GM18909 (cell line): Measurements from ENCODE around the gene COPZ1.

ENCODE experiments used
- ATAC-seq: cut with Tn5 transposase; IDR thresholded peaks from one replicate; pipeline ENCODE4 v1.9.1; 2021; ENCODE audit warnings: mild to moderate bottlenecking; ENCODE audit not compliant: unreplicated experiment, poor library complexity

Gene COPZ1

DNA sequence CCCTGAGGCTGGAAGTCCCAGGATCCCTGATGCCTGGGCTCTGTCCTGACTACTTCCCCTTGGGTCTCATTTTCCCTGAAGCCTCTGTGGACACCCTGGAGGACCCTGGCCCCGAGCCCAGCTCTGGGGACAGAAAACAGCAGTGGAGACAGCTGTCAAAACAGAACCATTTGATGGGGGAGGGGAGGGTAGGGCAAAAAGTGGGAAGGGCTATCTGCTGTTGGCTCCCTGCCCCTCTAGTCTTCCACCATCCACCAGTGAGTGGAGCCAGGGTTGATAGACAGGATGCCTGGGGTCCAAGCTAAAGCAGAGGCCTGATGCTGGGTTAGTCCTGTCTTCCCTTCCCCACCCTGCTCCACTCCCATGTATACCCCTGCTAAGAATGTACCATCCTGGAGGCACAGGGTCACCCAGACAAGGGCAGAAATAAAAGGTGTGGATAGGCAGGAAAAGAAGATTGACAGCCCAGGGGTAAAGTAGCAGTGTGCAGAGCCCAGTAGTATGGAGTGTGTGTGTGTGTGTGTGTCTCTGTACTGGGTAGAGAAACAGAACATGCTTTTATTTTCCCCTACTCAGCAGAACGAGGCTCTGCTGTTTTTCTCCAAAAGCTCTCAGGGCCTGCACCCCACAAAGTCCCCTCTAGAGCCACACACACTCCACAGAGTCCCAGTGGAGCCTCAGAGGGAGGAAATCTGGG, 49.8 kb downstream of the COPZ1 start:
- ATAC-seq, result no peak

- ATAC-seq, result no peak
These were observed 50.3 kb downstream of the COPZ1 start for GRCh38 chr12:54375259-54375579.

DNA sequence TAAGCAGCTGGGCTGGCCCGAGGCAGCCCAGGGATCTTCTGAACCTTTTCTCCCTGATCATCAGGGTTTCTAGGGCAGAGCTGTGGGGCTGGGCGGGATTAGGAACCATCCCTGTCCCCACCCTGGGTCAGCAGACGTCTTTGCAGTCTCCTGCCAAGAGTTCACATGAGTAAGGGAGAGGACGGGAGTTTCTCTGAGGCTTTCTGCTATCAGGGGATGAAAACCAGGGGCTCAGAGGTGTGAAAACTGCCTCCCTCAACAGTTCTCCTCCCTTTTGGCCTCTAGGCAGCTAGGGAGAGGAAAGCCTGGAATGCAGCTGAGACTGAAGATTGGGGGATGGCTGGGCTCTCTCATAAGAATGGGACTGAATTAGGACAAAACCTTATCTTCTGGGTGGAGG, 51.7 kb downstream of the COPZ1 start:
- no peak for ATAC-seq

- no peak for ATAC-seq
These were observed 52.1 kb downstream of the COPZ1 start for GRCh38 chr12:54377007-54377406.

DNA sequence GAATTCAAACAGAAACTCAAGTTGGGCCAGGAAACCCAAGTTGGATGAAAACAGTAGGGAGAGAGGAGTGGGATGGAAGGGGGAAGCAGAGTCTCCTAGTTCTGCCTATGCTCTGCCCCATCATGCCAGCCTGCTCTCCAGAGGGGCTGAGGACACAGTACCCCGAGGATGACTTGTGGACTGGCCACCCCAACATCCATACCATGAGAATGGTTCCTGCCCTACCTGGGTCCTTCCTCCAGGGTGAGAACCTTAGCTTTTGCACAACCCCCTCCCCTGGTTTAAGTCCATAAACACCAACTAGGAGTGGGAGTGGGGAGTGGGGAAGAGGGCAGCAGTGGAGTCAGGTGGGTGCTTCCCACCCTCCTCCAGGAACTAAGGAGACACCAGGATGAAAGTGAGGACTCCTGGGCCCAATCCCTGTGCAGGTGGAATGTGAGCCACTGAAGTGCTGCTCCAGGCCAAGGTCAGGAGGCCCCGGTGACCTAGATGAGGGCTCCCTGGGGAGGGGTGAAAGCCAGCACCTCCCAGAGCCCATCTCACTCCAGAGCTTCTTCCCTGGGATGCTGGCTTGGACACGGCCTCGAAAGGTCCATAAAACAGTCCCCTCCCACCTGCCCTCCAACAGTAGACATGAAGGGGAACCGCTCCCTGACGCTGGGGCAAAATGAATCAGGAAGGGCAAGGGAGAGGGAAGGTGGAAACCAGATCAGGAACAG, 53.0 kb downstream of the COPZ1 start:
- no peak for ATAC-seq

- ATAC-seq, result no peak
These were observed 54.0 kb downstream of the COPZ1 start for GRCh38 chr12:54378796-54379397.

- ATAC-seq, result peak; percentile 80
These were observed 54.7 kb downstream of the COPZ1 start for GRCh38 chr12:54379398-54380201.

DNA sequence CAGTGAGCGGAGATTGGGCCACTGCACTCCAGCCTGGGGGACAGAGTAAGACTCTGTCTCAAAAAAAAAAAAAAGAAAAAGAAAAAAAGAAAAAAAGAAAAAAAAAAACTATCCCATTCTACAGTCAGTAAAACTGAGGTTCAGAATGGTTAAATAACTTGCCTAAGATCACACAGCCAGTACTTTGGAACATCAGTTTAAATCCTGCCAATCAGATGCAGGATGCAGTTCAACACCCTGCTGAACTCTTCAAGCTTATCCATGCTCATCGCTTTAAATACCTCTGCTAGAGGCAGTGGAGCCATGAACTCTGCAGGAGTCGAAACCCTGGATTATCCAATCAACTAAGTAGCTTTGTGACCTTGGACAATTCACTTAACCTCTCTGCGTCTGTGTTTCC, 56.2 kb downstream of the COPZ1 start:
- no peak for ATAC-seq

DNA sequence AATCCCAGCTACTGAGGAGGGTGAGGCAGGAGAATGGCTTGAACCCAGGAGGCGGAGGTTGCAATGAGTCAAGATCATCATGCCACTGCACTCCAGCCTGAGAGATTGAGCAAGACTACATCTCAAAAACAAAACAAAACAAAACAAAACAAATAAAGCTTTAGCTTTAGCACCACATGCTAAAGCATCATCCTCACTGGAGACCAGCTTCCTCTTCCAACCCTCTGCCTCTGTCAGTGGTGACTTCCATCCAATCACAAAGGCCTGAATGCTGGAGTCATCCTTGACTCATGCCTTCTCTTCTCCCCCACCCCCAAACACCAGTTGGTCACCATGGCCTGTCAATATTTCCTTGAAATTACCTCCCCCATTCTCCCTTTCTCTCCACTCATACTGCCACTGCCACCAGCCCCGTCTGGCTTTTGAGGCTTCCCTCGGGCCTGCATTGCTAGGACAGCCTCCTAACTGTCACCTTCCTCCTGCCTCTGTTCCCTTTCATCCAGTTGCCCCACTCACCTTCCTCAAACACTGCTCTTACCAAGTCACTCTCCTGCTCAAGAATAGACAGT, 58.2 kb downstream of the COPZ1 start:
- no peak for ATAC-seq

DNA sequence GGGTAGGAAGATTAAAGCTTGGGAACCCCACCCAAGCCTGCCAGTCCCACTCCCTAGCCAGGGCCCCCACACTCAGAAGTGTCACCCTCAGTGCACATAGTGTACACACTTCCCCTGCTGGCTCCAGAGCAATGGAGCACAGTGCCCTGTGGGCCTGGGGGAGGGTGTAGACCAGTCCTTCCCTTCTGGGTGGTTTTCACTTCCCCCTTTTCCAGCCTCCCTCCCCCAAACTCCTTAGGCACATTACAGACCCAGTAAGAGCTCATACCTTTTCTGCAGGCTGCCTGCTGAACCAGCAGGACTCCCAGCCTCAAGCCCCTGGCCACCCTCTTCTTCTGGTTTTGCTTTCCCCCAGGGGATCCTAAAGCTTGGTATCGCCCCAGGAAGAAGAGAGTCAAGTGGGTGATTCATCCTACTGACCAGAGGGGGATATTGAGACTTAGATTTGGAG, 59.7 kb downstream of the COPZ1 start, which contains the start of gene ZNF385A:
ZNF385A (minus strand) TSS at position 143 of the 451 bp plus-strand sequence. CDS start 219 bp downstream, outside the sequence.
- ATAC-seq, result peak; percentile 56

DNA sequence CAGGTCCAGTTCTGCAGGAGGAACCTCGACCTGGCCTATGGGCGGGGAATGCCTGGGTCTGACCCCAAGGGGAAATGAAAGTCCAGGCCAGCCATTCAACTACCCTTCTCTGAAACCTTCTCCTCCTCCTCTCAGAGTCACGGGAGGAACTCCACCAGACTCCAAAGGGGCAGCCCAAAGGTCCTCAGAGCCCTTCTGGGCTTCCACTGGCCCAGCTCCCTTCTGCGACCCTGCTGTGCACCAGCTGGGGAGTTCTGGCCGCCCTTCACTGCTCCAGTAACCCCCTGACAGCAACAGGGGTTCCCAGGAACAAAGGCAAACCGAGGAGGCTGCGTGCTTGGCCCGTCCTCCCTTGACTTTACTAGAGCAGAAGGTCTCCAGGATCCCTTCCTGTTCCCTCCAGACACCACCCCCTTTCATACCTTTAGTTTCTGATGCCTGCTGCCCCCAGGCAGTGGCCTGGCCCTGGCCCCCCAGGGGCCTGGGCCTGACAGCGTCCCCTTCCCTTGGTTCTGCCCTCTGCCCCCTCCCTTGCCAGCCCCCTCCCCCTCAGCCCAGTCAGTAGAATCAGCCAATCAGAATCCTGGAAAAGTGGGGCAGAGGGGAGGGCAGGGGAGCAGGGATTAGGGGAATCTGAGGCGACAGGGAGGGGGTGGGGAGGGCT, 60.5 kb downstream of the COPZ1 start:
- peak; percentile 56 for ATAC-seq

DNA sequence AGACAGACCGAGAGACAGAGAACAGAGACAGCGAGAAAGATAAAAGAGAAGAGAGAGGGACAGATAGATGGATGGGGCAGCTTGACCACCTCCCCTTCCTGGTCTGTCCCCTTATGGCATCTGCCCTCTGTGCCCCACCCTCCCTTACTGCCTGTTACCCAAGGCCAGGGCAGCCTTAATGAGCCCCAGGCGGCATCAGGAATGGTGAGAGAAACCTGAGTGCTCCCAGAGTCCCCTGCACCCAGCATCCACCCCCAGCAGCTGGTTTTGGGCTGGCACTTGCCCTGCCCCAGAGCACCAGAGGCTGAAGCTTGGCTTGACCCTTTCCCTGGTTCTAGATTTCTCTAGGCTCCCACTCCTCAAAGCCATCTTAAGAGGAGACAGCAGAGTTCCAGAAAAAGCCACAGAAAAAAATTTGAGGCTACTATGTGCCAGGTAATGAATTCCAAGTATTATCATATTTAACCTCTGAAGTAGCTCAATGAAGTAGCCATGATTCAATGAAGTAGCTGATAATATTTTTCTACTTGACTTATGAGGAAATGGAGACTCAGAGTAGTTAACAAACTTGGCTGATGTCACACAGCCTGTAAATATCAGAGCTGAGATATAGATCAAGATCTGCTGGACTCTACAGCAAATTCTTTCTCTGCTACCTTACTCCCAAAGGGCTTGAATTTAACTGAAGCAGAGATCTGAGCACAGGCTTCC, 61.6 kb downstream of the COPZ1 start:
- no peak for ATAC-seq

- ATAC-seq, result no peak
These were observed 62.2 kb downstream of the COPZ1 start for GRCh38 chr12:54387114-54387467.

DNA sequence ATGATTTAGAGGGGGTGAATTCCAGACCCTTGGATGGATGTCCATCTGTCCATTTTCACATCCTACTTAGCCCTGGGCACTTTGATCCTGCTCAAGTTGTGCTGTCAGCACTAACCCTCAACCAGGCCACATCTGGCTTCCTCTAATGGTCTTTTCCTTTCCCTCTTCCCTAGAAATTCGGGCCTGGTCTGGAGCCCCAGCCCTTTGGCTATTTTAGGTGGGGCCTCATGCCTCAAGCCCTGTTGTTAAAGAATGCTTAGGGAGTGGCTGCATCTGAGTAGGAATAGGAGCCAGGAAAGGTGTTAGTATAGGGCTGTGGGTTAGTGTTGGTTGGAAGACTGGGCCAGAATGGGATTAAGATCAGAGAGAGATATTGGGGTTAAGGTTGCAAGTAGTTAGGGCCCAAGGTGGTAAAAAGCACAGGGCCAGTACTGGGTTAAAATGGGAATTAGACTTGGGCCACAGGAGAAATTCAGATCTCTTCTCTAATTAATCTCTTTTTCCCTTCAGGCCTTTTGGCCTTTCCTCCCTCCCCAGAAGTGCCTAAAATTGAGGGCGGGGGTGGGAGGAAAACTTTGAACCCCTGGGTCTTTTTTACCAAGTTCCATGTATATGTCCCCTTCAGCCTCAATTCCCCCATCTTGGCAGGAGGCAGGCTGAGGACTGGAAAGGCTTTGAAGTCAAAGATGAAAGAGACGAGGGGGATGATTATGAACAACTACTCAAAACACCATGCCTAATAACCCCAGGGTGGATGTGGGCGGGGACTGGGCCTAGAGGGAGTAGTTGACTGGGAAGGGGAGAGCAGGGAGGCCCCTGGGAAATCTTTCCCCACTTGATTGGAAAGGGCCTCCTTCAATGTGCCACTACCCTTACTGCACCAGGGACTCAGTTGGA, 63.6 kb downstream of the COPZ1 start:
- ATAC-seq, result no peak

DNA sequence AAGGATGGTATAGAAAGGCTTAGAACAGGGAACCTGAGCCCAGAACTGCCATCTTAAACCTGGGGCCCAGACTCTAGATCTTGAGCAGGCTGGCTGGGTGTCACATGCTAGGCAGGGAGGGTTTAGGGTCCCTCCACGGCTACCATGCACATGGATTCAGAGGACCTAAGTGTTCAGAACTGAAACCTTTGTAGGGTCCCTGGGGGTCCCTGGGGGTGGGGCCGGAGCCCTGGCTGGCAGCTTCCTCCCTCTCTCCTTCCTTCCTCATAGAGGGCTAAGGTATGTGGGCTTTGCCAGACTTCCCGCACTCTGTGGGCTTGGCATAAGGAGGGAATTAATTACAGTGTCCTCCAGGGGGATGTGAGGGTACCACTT, 64.2 kb downstream of the COPZ1 start:
- ATAC-seq, result no peak

GRCh38 chr12:54389607-54390175, 64.8 kb downstream of the COPZ1 start:
- no peak for ATAC-seq

- no peak for ATAC-seq
These were observed 65.3 kb downstream of the COPZ1 start for GRCh38 chr12:54390176-54390667.
